NT2/D1 (cell line): ENCODE results near the gene RDX.

Experiments used
- SUZ12 ChIP-seq: IDR thresholded peaks from 2 replicates; pipeline ENCODE4 v1.6.1; 2011; ENCODE audit not compliant: insufficient read length, insufficient read depth; ENCODE audit errors: extremely low read depth
- YY1 ChIP-seq: IDR thresholded peaks from 2 replicates; pipeline ENCODE4 v1.6.1; 2011; ENCODE audit not compliant: insufficient read length, insufficient read depth
- ZNF274 ChIP-seq: IDR thresholded peaks from 2 replicates; pipeline ENCODE4 v1.6.1; 2011; ENCODE audit warnings: mild to moderate bottlenecking, low read depth, low read length

DNA sequence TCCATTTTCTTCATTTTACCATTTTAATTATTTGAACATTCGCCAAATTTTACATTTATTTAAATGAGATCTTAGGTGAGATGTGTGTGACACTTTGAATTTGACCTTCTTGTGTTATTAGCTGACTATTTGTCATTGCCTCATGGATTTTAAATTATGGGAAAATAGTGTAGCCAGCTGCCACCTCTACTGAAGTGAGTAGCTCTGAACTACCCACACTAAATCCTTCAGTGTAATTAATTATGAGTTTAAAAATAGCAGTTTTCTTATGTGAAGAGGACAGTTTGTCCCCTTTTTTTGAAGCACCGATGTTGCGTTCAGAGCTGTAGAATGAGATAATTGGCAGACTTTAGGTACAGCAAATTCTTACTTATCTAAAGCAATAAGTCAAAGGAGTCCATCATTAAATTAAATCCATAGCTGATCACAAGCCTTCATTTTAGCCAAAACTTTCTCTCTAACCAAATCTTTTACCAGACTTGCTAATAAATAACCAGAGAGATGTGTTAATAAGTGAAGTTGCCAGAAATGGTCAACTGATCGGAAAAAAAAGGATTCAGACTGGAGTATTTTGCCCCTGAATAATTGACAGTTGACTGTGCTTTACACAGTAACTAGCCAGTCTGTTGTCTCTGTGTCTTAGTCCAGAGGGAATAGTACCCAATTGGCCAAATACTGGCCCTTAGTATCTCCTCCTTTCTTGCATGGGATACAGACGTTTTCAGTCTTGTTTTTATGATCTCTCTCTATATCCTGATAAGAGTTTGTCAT lies 128.2 kb downstream of the RDX start:
- TF ChIP-seq YY1: no peak
- no peak for TF ChIP-seq ZNF274
- no peak for TF ChIP-seq SUZ12
